Suprapubic skin (tissue), 4 donors: ENCODE data around the gene CACNA1A.

Experiments used
- EP300 ChIP-seq: sonication (generic); formaldehyde crosslinking; IDR thresholded peaks from one replicate; pipeline ENCODE4 v1.6.1; 2017; ENCODE audit warnings: antibody characterized with exemption
- POLR2A ChIP-seq, 2 donors: fragments of 450-650 bp; IDR thresholded peaks; one replicate each; pipeline ENCODE4 v1.6.1; 2017; ENCODE audit warnings: antibody characterized with exemption in 2 of 2, mild to moderate bottlenecking in 2 of 2, moderate library complexity in 2 of 2
- POLR2AphosphoS5 ChIP-seq, 3 donors: sonication (generic); formaldehyde crosslinking; IDR thresholded peaks; one replicate each; pipeline ENCODE4 v1.6.1; 2017; ENCODE audit warnings: antibody characterized with exemption in 3 of 3
- TF ChIP-seq, protein P1 (sequence below), 2 donors: fragments of 200-600 bp in 1 of 2; fragments of 450-650 bp in 1 of 2; sonication (generic) in 1 of 2; IDR thresholded peaks; one replicate each; pipeline ENCODE4 v1.5.1; 2016 to 2019; ENCODE audit warnings: antibody characterized with exemption in 2 of 2, mild to moderate bottlenecking in 1 of 2, moderate library complexity in 1 of 2

DNA sequence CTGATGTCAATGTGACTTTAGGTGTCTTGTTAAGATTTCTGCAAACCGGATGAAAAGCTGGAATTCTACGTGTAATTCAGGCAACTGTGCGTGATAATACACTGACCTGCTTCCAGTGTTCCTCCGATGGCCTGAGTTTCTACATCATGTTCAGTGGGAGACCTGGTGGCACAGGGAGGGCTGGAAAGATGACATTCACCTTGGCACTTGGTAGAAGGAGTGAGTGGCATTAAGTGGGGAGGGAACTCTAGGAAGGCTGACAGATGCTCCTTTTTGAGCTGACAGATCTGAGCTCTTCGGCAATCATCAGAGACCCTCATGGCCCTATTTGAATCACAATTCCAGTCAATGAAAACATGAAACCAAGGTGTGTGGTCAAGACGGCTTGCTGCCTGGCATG lies 4.0 kb downstream of the CACNA1A start:
- TF ChIP-seq, protein P1, sequence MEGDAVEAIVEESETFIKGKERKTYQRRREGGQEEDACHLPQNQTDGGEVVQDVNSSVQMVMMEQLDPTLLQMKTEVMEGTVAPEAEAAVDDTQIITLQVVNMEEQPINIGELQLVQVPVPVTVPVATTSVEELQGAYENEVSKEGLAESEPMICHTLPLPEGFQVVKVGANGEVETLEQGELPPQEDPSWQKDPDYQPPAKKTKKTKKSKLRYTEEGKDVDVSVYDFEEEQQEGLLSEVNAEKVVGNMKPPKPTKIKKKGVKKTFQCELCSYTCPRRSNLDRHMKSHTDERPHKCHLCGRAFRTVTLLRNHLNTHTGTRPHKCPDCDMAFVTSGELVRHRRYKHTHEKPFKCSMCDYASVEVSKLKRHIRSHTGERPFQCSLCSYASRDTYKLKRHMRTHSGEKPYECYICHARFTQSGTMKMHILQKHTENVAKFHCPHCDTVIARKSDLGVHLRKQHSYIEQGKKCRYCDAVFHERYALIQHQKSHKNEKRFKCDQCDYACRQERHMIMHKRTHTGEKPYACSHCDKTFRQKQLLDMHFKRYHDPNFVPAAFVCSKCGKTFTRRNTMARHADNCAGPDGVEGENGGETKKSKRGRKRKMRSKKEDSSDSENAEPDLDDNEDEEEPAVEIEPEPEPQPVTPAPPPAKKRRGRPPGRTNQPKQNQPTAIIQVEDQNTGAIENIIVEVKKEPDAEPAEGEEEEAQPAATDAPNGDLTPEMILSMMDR (IDR thresholded peaks at IDR 0.05), result no peak
- TF ChIP-seq POLR2A (IDR thresholded peaks at IDR 0.05) (no peak), EP300 (no peak), POLR2AphosphoS5 (IDR thresholded peaks at IDR 0.05) (no peak)
